ENCODE results near the gene OR52H1.

- TF ChIP-seq CTCF (IDR thresholded peaks at IDR 0.05) (no peak), POLR2AphosphoS5 (IDR thresholded peaks at IDR 0.05) (no peak), POLR2A (IDR thresholded peaks at IDR 0.05) (no peak)
Observed at GRCh38 chr11:5550440-5551095, 2.2 kb upstream of the OR52H1 start.
